K562 (cell line): ENCODE measurements around the gene RASSF3. TPM values are rescaled to one million over a fixed set of nuclear protein-coding genes. Genes with fewer than 3 reads are reported as not detected.

Experiments used
- ATF1 ChIP-seq, 2 experiments: fragments of 450-650 bp in 1 of 2; IDR thresholded peaks; 2 replicates each; pipeline ENCODE4 v1.6.1; 2016; ENCODE audit warnings: missing compliant biosample characterization in 1 of 2, missing genetic modification characterization in 1 of 2
- BACH1 ChIP-seq: fragments of 200-800 bp; sonication (Bioruptor generic); IDR thresholded peaks from 2 replicates; pipeline ENCODE4 v1.6.1; 2016; ENCODE audit warnings: missing genetic modification characterization, missing compliant biosample characterization
- CBX8 ChIP-seq: fragments of 200-600 bp; sonication (generic); IDR thresholded peaks from 2 replicates; pipeline ENCODE4 v1.6.1; 2012; ENCODE audit warnings: borderline replicate concordance, mixed run types, low read depth, mild to moderate bottlenecking, moderate library complexity, mixed read lengths, low read length, control low read depth, inconsistent platforms; ENCODE audit not compliant: poor library complexity, severe bottlenecking; ENCODE audit errors: extremely low read depth
- CHAMP1 ChIP-seq: fragments of 450-650 bp; IDR thresholded peaks from 2 replicates; pipeline ENCODE4 v1.6.1; 2016; ENCODE audit warnings: mild to moderate bottlenecking
- DIDO1 ChIP-seq: fragments of 450-650 bp; IDR thresholded peaks from 2 replicates; pipeline ENCODE4 v1.6.1; 2016; ENCODE audit warnings: low read depth, missing biosample characterization, missing genetic modification characterization
- E4F1 ChIP-seq: fragments of 250-450 bp; sonication (Bioruptor Pico); IDR thresholded peaks from 2 replicates; pipeline ENCODE4 v1.5.0; 2021; ENCODE audit warnings: mild to moderate bottlenecking, borderline replicate concordance
- EHMT2 ChIP-seq: fragments of 450-650 bp; IDR thresholded peaks from 2 replicates; pipeline ENCODE4 v1.6.1; 2018; ENCODE audit warnings: antibody characterized with exemption
- FOXK1 ChIP-seq: sonication (generic); formaldehyde crosslinking; IDR thresholded peaks from 2 replicates; pipeline ENCODE4 v1.8.0; 2022; ENCODE audit warnings: missing genetic modification reagents, mild to moderate bottlenecking, borderline replicate concordance
- FOXM1 ChIP-seq, 2 experiments: fragments of 450-650 bp in 1 of 2; sonication (generic) in 1 of 2; formaldehyde crosslinking in 1 of 2; IDR thresholded peaks; 2 replicates each; pipeline versions ENCODE4 v1.6.1 to v1.9.0; 2017 to 2022; ENCODE audit warnings: low read depth in 2 of 2, mild to moderate bottlenecking in 2 of 2, missing genetic modification reagents in 1 of 2, moderate library complexity in 1 of 2
- FUS ChIP-seq: fragments of 200-400 bp; formaldehyde crosslinking; optimal IDR thresholded peaks from 2 replicates; pipeline ENCODE3; 2017; ENCODE audit warnings: low read depth, low read length
- HDAC3 ChIP-seq: fragments of 450-650 bp; IDR thresholded peaks from 2 replicates; pipeline ENCODE4 v1.6.1; 2018; ENCODE audit warnings: borderline replicate concordance, mild to moderate bottlenecking, moderate library complexity; ENCODE audit not compliant: partially characterized antibody
- HMBOX1 ChIP-seq: sonication (generic); IDR thresholded peaks from 2 replicates; pipeline ENCODE4 v1.6.1; 2016
- KLF16 ChIP-seq: IDR thresholded peaks from 2 replicates; pipeline ENCODE4 v1.6.1; 2016; ENCODE audit warnings: antibody characterized with exemption
- NFYB ChIP-seq: IDR thresholded peaks from 2 replicates; pipeline ENCODE4 v1.6.1; 2011; ENCODE audit warnings: mild to moderate bottlenecking, moderate library complexity; ENCODE audit not compliant: insufficient read length; ENCODE audit errors: extremely low read depth
- SMARCE1 ChIP-seq: fragments of 450-650 bp; IDR thresholded peaks from 2 replicates; pipeline ENCODE4 v1.7.1; 2016; ENCODE audit warnings: mild to moderate bottlenecking
- SOX6 ChIP-seq: fragments of 450-650 bp; IDR thresholded peaks from 2 replicates; pipeline ENCODE4 v1.6.1; 2014; ENCODE audit warnings: mild to moderate bottlenecking
- SRSF1 ChIP-seq: fragments of 200-400 bp; formaldehyde crosslinking; IDR thresholded peaks from 2 replicates; pipeline ENCODE4 v1.6.1; 2017; ENCODE audit warnings: mild to moderate bottlenecking, low read depth, low read length, moderate library complexity
- TEAD1 ChIP-seq, 2 experiments: fragments of 450-650 bp in 1 of 2; sonication (generic) in 1 of 2; formaldehyde crosslinking; IDR thresholded peaks; 2 replicates each; pipeline versions ENCODE4 v1.4.0 to v1.8.0; 2020 to 2022; ENCODE audit warnings: mild to moderate bottlenecking in 2 of 2, missing genetic modification reagents in 1 of 2
- TFAM ChIP-seq: fragments of 250-450 bp; sonication (Bioruptor Pico); conservative IDR thresholded peaks from 2 replicates; pipeline ENCODE4 v1.5.0; 2021; ENCODE audit warnings: mild to moderate bottlenecking, moderate library complexity
- XRCC5 ChIP-seq: fragments of 200-400 bp; formaldehyde crosslinking; IDR thresholded peaks from 2 replicates; pipeline ENCODE4 v1.6.1; 2017; ENCODE audit warnings: low read depth, mild to moderate bottlenecking, low read length
- ZBTB1 ChIP-seq: sonication (generic); formaldehyde crosslinking; IDR thresholded peaks from 2 replicates; pipeline ENCODE4 v1.8.1; 2023; ENCODE audit warnings: missing genetic modification reagents, low read depth, mild to moderate bottlenecking, borderline replicate concordance
- ZNF707 ChIP-seq: fragments of 250-450 bp; sonication (Bioruptor Pico); conservative IDR thresholded peaks from 2 replicates; pipeline ENCODE4 v1.8.0; 2022; ENCODE audit warnings: inconsistent platforms, mild to moderate bottlenecking, moderate library complexity
- ZNF764 ChIP-seq: fragments of 250-450 bp; sonication (Bioruptor Pico); IDR thresholded peaks from 2 replicates; pipeline ENCODE4 v1.4.0; 2020; ENCODE audit warnings: low read depth, mild to moderate bottlenecking, moderate library complexity
- ZNF766 ChIP-seq: fragments of 200-800 bp; sonication (Bioruptor generic); conservative IDR thresholded peaks from 2 replicates; pipeline ENCODE4 v1.6.1; 2016; ENCODE audit warnings: missing genetic modification characterization, missing compliant biosample characterization
- ZZZ3 ChIP-seq: fragments of 450-650 bp; IDR thresholded peaks from 2 replicates; pipeline ENCODE4 v1.6.1; 2016; ENCODE audit warnings: antibody characterized with exemption, mild to moderate bottlenecking, moderate library complexity
- polyA plus RNA-seq, 8 experiments: library from polyadenylated mRNA; depleted of rRNA in 4 of 8; stranded (reverse) in 5 of 8; unstranded in 3 of 8; fragments of >200 nt; fragmentation: Nextera tagmentation in 2 of 8; fragmentation: Illumina TruSeq in 1 of 8; extraction: Ambion mirVana in 2 of 8; extraction: Trizol in 1 of 8; gene quantifications; 2 replicates each; pipeline versions ENCODE4 v1.2.1 to v1.2.3, GENCODE V29; 2011 to 2014; ENCODE audit warnings: inconsistent platforms in 1 of 8, missing spikeins in 1 of 8
- total RNA-seq, 7 experiments: library from RNA; depleted of rRNA in 6 of 7; stranded (reverse); fragments of >200 nt in 6 of 7; fragmentation: Illumina TruSeq in 2 of 7; extraction: Trizol in 2 of 7; gene quantifications; 2 replicates each; pipeline versions ENCODE4 v1.2.1 to v1.2.3, GENCODE V29; 2011 to 2021; ENCODE audit warnings: low replicate concordance in 1 of 7

Gene RASSF3
- total and polyA plus RNA-seq, 9 of the 15 experiments (the other 6 are each of a cell fraction or from before 2014, with no cell fraction given): 3.7 to 39.2 (median 20.2) TPM

DNA sequence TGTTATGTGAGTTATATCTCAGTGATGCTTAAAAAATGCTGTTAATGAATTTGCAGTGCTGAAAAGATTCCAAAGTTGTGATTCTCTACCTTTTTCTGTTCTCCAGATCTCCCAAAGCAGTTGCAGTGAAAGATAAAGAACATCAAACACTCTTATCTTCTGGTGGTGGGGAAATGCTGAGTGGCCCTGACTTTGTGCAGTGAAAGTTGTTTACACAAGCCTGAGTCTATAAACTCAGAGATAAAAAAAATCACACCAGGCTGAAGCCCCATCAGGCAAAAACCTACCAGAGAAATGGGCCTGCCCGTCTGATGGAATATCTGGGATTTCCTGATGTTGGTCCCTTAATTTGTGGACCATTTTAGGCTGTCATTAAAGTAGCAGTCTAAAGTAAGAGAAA, 46.1 kb downstream of the RASSF3 start (continued):
- TF ChIP-seq HDAC3 (no peak), TFAM (CRISPR knock-in tag) (no peak), XRCC5 (no peak), ZNF764 (CRISPR knock-in tag) (no peak), ZZZ3 (no peak), SMARCE1 (peak; percentile 89), FOXK1 (CRISPR knock-in tag) (no peak), DIDO1 (tag) (no peak), ZNF707 (CRISPR knock-in tag) (no peak), E4F1 (no peak), EHMT2 (no peak), BACH1 (tag) (no peak), FOXM1 (IDR thresholded peaks at IDR 0.05; ENCODE audit: low read depth) (peak; percentile 41; the same call in 1 of the 2 replicates), FOXM1 (CRISPR knock-in tag; IDR thresholded peaks at IDR 0.05; ENCODE audit: low read depth) (no peak), HMBOX1 (no peak), TEAD1 (CRISPR knock-in tag; IDR thresholded peaks at IDR 0.05) (no peak), SRSF1 (no peak), KLF16 (peak; percentile 47; the same call in 1 of the 2 replicates), SOX6 (peak; percentile 69), ZNF766 (CRISPR knock-in tag) (no peak), ATF1 (CRISPR knock-in tag; IDR thresholded peaks at IDR 0.05) (no peak), ATF1 (tag; IDR thresholded peaks at IDR 0.05) (no peak), FUS (no peak), CBX8 (no peak), NFYB (no peak), ZBTB1 (CRISPR knock-in tag) (no peak), CHAMP1 (no peak)
